Transverse colon (tissue), 4 donors: Measurements from ENCODE around the gene ATP6V0C.

Experiments used
- EP300 ChIP-seq: sonication (generic); formaldehyde crosslinking; IDR thresholded peaks from one replicate; pipeline ENCODE4 v1.6.1; 2017; ENCODE audit warnings: antibody characterized with exemption, low read depth
- POLR2A ChIP-seq: fragments of 450-650 bp; IDR thresholded peaks from one replicate; pipeline ENCODE4 v1.6.1; 2016; ENCODE audit warnings: antibody characterized with exemption, mild to moderate bottlenecking, moderate library complexity
- POLR2AphosphoS5 ChIP-seq, 3 donors: sonication (generic); formaldehyde crosslinking; IDR thresholded peaks; one replicate each; pipeline ENCODE4 v1.6.1; 2016; ENCODE audit warnings: antibody characterized with exemption in 3 of 3
- TF ChIP-seq, protein P1 (sequence below), 5 experiments: fragments of 200-600 bp in 3 of 5; fragments of 450-650 bp in 2 of 5; sonication (generic) in 3 of 5; IDR thresholded peaks; 1 replicate in 2 of 5; 2 replicates in 3 of 5; pipeline ENCODE4 v1.5.1; 2016 to 2017; ENCODE audit warnings: antibody characterized with exemption in 5 of 5, inconsistent platforms in 3 of 5, mild to moderate bottlenecking in 2 of 5, moderate library complexity in 1 of 5

DNA sequence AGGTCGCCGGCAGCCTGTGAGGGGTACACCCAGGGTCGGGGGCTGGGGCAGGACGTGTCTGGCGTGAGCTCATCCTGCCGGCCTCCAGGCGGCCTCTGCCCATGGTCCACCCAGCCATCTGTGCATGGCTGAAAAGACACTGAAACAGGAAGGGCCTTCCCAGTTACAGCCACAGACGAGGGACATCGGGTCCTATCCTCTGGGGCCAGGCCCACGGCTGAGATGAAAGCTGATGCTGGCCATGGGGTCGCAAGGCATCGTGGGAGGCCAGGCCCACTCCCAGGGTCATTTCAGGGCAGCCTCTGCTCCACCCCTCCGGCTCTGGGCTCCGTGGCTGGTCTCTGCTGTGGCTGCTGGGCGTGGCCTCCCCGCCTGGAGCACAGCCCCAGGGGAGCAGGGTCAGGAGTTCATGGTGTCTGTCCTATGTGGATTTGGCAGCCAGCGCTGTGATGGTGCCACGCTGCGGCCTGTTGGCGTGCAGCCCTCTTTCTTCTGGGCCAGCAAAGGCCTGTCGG lies 16.6 kb upstream of the ATP6V0C start:
- TF ChIP-seq, protein P1, sequence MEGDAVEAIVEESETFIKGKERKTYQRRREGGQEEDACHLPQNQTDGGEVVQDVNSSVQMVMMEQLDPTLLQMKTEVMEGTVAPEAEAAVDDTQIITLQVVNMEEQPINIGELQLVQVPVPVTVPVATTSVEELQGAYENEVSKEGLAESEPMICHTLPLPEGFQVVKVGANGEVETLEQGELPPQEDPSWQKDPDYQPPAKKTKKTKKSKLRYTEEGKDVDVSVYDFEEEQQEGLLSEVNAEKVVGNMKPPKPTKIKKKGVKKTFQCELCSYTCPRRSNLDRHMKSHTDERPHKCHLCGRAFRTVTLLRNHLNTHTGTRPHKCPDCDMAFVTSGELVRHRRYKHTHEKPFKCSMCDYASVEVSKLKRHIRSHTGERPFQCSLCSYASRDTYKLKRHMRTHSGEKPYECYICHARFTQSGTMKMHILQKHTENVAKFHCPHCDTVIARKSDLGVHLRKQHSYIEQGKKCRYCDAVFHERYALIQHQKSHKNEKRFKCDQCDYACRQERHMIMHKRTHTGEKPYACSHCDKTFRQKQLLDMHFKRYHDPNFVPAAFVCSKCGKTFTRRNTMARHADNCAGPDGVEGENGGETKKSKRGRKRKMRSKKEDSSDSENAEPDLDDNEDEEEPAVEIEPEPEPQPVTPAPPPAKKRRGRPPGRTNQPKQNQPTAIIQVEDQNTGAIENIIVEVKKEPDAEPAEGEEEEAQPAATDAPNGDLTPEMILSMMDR (IDR thresholded peaks at IDR 0.05), result no peak
- no peak for TF ChIP-seq POLR2A
- TF ChIP-seq POLR2AphosphoS5 (IDR thresholded peaks at IDR 0.05), result no peak
- no peak for TF ChIP-seq EP300
